GM23338 (cell line): Measurements from ENCODE around the gene MDGA2. TPM values are rescaled to one million over a fixed set of nuclear protein-coding genes. Genes with fewer than 3 reads are reported as not detected.

ENCODE experiments used
- ATAC-seq: fragments of 200-7000 bp; cut with Tn5 transposase; 3 replicates; pipeline ENCODE4 v1.9.1; 2020
- DNase-seq: peaks from one replicate; pipeline ENCODE4 v3.0.0-alpha.2; 2015; ENCODE audit warnings: low spot score
- H2AFZ ChIP-seq: fragments of 200-600 bp; sonication (generic); 2 replicates; pipeline ENCODE4 v1.8.0; 2016; ENCODE audit warnings: antibody characterized with exemption, mild to moderate bottlenecking, moderate library complexity
- H3F3A ChIP-seq: fragments of 200-600 bp; sonication (generic); replicated peaks from 2 replicates; pipeline ENCODE4 v1.8.0; 2017; ENCODE audit warnings: antibody characterized with exemption, mixed run types, low read depth
- H3K27ac ChIP-seq: fragments of 200-600 bp; sonication (generic); 2 replicates; pipeline ENCODE4 v1.6.1; 2016; ENCODE audit warnings: low read depth
- H3K27me3 ChIP-seq: fragments of 200-600 bp; sonication (generic); 2 replicates; pipeline ENCODE4 v1.8.0; 2016; ENCODE audit warnings: mild to moderate bottlenecking, mixed run types, moderate library complexity; ENCODE audit not compliant: insufficient read depth
- H3K36me3 ChIP-seq: fragments of 200-600 bp; sonication (generic); 2 replicates; pipeline ENCODE4 v1.8.0; 2016; ENCODE audit warnings: mild to moderate bottlenecking; ENCODE audit not compliant: insufficient read depth
- H3K4me1 ChIP-seq: fragments of 200-600 bp; sonication (generic); 2 replicates; pipeline ENCODE4 v1.8.0; 2016; ENCODE audit warnings: mild to moderate bottlenecking, moderate library complexity; ENCODE audit not compliant: insufficient read depth
- H3K4me2 ChIP-seq: fragments of 200-600 bp; sonication (generic); 2 replicates; pipeline ENCODE4 v1.7.1; 2017; ENCODE audit warnings: mixed run types
- H3K4me3 ChIP-seq: fragments of 200-600 bp; sonication (generic); 2 replicates; pipeline ENCODE4 v1.6.1; 2016; ENCODE audit warnings: mixed run types
- H3K79me2 ChIP-seq: fragments of 200-600 bp; sonication (generic); replicated peaks from 2 replicates; pipeline ENCODE4 v1.8.0; 2017; ENCODE audit warnings: mild to moderate bottlenecking; ENCODE audit not compliant: insufficient read depth
- H3K9me2 ChIP-seq: fragments of 200-600 bp; sonication (generic); 2 replicates; pipeline ENCODE4 v1.8.0; 2017; ENCODE audit not compliant: insufficient read depth
- H4K20me1 ChIP-seq: fragments of 200-600 bp; sonication (generic); replicated peaks from 2 replicates; pipeline ENCODE4 v1.8.0; 2017; ENCODE audit warnings: mild to moderate bottlenecking; ENCODE audit not compliant: insufficient read depth
- H3K27ac Mint-ChIP-seq: 2 replicates; pipeline ENCODE4 v1.8.0; 2020; ENCODE audit warnings: inconsistent platforms, mild to moderate bottlenecking, moderate library complexity, mixed read lengths
- H3K27me3 Mint-ChIP-seq: 3 replicates; pipeline ENCODE4 v1.8.0; 2022; ENCODE audit warnings: low read depth, mild to moderate bottlenecking, moderate library complexity, mixed read lengths, inconsistent platforms; ENCODE audit not compliant: insufficient read depth, poor library complexity
- H3K36me3 Mint-ChIP-seq: 3 replicates; pipeline ENCODE4 v1.8.0; 2021; ENCODE audit warnings: low read depth, mild to moderate bottlenecking, inconsistent platforms, moderate library complexity, mixed read lengths
- H3K4me1 Mint-ChIP-seq: 3 replicates; pipeline ENCODE4 v1.8.0; 2020; ENCODE audit warnings: mild to moderate bottlenecking, inconsistent platforms, mixed read lengths
- H3K4me3 Mint-ChIP-seq: 3 replicates; pipeline ENCODE4 v1.8.0; 2021; ENCODE audit warnings: moderate library complexity, mild to moderate bottlenecking, inconsistent platforms, mixed read lengths
- H3K9me3 Mint-ChIP-seq: 3 replicates; pipeline ENCODE4 v1.8.0; 2020; ENCODE audit warnings: moderate library complexity, mild to moderate bottlenecking, inconsistent platforms, mixed read lengths
- CREB1 ChIP-seq: fragments of 250-450 bp; sonication (Bioruptor Pico); IDR thresholded peaks from 2 replicates; pipeline ENCODE4 v1.5.0; 2020; ENCODE audit warnings: low read depth, mild to moderate bottlenecking, moderate library complexity
- CTCF ChIP-seq, 2 experiments: fragments of 200-600 bp in 1 of 2; sonication (generic) in 1 of 2; conservative IDR thresholded peaks; 2 replicates each; pipeline versions ENCODE4 v1.5.1 to v1.6.1; 2016 to 2017; ENCODE audit warnings: antibody characterized with exemption in 2 of 2, low read depth in 2 of 2, mild to moderate bottlenecking in 2 of 2, moderate library complexity in 1 of 2
- ETS1 ChIP-seq: IDR thresholded peaks from 2 replicates; pipeline ENCODE4 v1.6.1; 2016; ENCODE audit warnings: antibody characterized with exemption
- EZH2 ChIP-seq: fragments of 200-600 bp; sonication (generic); IDR thresholded peaks from one replicate; pipeline ENCODE4 v1.8.0; 2017; ENCODE audit warnings: antibody characterized with exemption, mild to moderate bottlenecking, low read depth; ENCODE audit not compliant: unreplicated experiment
- EZH2phosphoT487 ChIP-seq: fragments of 200-600 bp; sonication (generic); IDR thresholded peaks from one replicate; pipeline ENCODE4 v1.8.1; 2018; ENCODE audit warnings: antibody characterized with exemption; ENCODE audit not compliant: unreplicated experiment
- JUNB ChIP-seq: IDR thresholded peaks from one replicate; pipeline ENCODE4 v1.6.1; 2016; ENCODE audit warnings: antibody characterized with exemption; ENCODE audit not compliant: unreplicated experiment
- NANOG ChIP-seq: IDR thresholded peaks from 2 replicates; pipeline ENCODE4 v1.6.1; 2016; ENCODE audit warnings: antibody characterized with exemption, borderline replicate concordance
- POLR2AphosphoS5 ChIP-seq: IDR thresholded peaks from 2 replicates; pipeline ENCODE4 v1.6.1; 2016; ENCODE audit warnings: antibody characterized with exemption, low read depth
- REST ChIP-seq: IDR thresholded peaks from one replicate; pipeline ENCODE4 v1.6.1; 2018; ENCODE audit warnings: antibody characterized with exemption; ENCODE audit not compliant: unreplicated experiment
- STAT1 ChIP-seq: IDR thresholded peaks from one replicate; pipeline ENCODE4 v1.6.1; 2016; ENCODE audit warnings: antibody characterized with exemption; ENCODE audit not compliant: unreplicated experiment
- ZNF114 ChIP-seq: fragments of 250-450 bp; sonication (Bioruptor Pico); IDR thresholded peaks from 2 replicates; pipeline ENCODE4 v1.5.0; 2020; ENCODE audit warnings: mild to moderate bottlenecking, moderate library complexity
- ZNF331 ChIP-seq: fragments of 250-450 bp; sonication (Bioruptor Pico); IDR thresholded peaks from 2 replicates; pipeline ENCODE4 v1.5.0; 2020; ENCODE audit warnings: low read depth, mild to moderate bottlenecking, moderate library complexity
- ZNF462 ChIP-seq: fragments of 250-450 bp; sonication (Bioruptor Pico); IDR thresholded peaks from 2 replicates; pipeline ENCODE4 v1.5.0; 2020; ENCODE audit warnings: mild to moderate bottlenecking, moderate library complexity
- polyA plus RNA-seq: library from polyadenylated mRNA; unstranded; fragments of >200 nt; fragmentation: Nextera tagmentation; extraction: Ambion mirVana; gene quantifications from 2 replicates; pipeline ENCODE4 v1.2.1, GENCODE V29; 2016
- total RNA-seq: library from RNA; depleted of rRNA; stranded (reverse); fragments of >200 nt; shearing (Covaris generic); gene quantifications from 2 replicates; pipeline ENCODE4 v1.2.3, GENCODE V29; 2014

MDGA2 gene
- total and polyA plus RNA-seq, 2 experiments from 2014 or later, result 0.68 to 1.7 TPM

- H3F3A ChIP-seq, result no peaks in the 10 kb centered on the region
- no peaks in the 10 kb centered on the region for H3K36me3 Mint-ChIP-seq
- no peaks in the 10 kb centered on the region for H3K27me3 Mint-ChIP-seq
- no peaks in the 10 kb centered on the region for H3K36me3 ChIP-seq
- no peak overlapping the region for H3K4me3 ChIP-seq
- no peaks in the 10 kb centered on the region for H3K9me3 Mint-ChIP-seq
- no peaks in the 10 kb centered on the region for H3K27me3 ChIP-seq
- no peaks in the 10 kb centered on the region for H4K20me1 ChIP-seq
- no peak for TF ChIP-seq ZNF331 (CRISPR knock-in tag)
- no peak for TF ChIP-seq NANOG
- no peak for TF ChIP-seq STAT1
- TF ChIP-seq ETS1, result no peak
- no peak for TF ChIP-seq JUNB
- TF ChIP-seq CREB1 (CRISPR knock-in tag), result no peak
- no peak for TF ChIP-seq EZH2
- no peak for TF ChIP-seq EZH2phosphoT487
- no peak for TF ChIP-seq REST
- no peak for TF ChIP-seq ZNF462 (CRISPR knock-in tag)
- TF ChIP-seq POLR2AphosphoS5, result no peak
- TF ChIP-seq CTCF (conservative IDR thresholded peaks at IDR 0.05; ENCODE audit: low read depth in 2 of 2), result no peak
- TF ChIP-seq ZNF114, result no peak
- no peaks in the 10 kb centered on the region for H3K4me1 Mint-ChIP-seq
- H3K4me2 ChIP-seq, result no peak overlapping the region
- H3K4me1 ChIP-seq, result no peaks in the 10 kb centered on the region
- H2AFZ ChIP-seq, result no peak overlapping the region
- H3K27ac ChIP-seq, result no peak overlapping the region
- no peak overlapping the region for H3K4me3 Mint-ChIP-seq
- H3K9me2 ChIP-seq, result no peaks in the 10 kb centered on the region
- H3K79me2 ChIP-seq, result no peaks in the 10 kb centered on the region
- ATAC-seq (no peak), DNase-seq (no peak)
- H3K27ac Mint-ChIP-seq, result no peak overlapping the region
These were observed 488.9 kb downstream of the MDGA2 start for GRCh38 chr14:47186486-47186885.
